Spleen (tissue), 7 donors: Measurements from ENCODE around the gene SLC5A9.
"Not testable (repeated sequence)": the region's sequence is repeated elsewhere in the genome, so short reads cannot be mapped to it uniquely, and the experiment has no call there.

ENCODE experiments used
- CTCF ChIP-seq, 11 experiments: fragments of 200-600 bp in 7 of 11; fragments of 450-650 bp in 4 of 11; sonication (generic) in 4 of 11; IDR thresholded peaks in 8 of 11; conservative IDR thresholded peaks in 3 of 11; 1 replicate in 7 of 11; 2 replicates in 4 of 11; pipeline versions ENCODE4 v1.4.0 to v1.8.0; 2016 to 2021; ENCODE audit warnings: antibody characterized with exemption in 11 of 11, inconsistent platforms in 4 of 11, mild to moderate bottlenecking in 1 of 11
- POLR2A ChIP-seq, 3 donors: fragments of 450-650 bp; IDR thresholded peaks; one replicate each; pipeline ENCODE4 v1.5.1; 2017; ENCODE audit warnings: antibody characterized with exemption in 3 of 3, mild to moderate bottlenecking in 1 of 3
- POLR2AphosphoS5 ChIP-seq, 3 donors: sonication (generic); formaldehyde crosslinking; IDR thresholded peaks; one replicate each; pipeline ENCODE4 v1.5.1; 2017; ENCODE audit warnings: antibody characterized with exemption in 3 of 3
- donor health status: DM: no; HTN: no; CAD: no; lungs with moderate emphysema.
- donor health status: DM: no; HTN: no; CAD: no.
- donor health status: DM: no; HTN: no; CAD: no.

DNA sequence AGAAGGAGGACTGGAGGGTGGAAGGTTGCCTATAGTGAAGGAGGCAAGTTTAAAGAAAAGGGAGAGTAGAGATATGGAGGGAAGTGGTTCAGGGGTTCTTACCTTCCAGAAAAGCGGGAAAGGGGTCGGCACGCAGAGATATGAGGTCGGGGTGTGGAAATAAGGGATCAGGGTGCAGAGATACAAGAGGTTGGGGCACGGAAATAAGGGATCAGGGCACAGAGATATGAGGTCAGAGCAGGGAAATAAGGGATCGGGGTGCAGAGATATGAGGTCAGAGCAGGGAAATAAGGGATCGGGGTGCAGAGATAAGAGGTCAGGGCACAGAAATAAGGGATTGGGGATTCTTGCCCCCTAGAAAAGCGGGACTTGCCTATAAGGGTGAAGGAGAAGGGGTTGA lies 9.1 kb upstream of the SLC5A9 start:
- TF ChIP-seq POLR2A (IDR thresholded peaks at IDR 0.05); CTCF (IDR thresholded peaks at IDR 0.05 in 8 of 11, conservative IDR thresholded peaks at IDR 0.05 in 3 of 11); POLR2AphosphoS5 (IDR thresholded peaks at IDR 0.05): not testable (repeated sequence)
